22Rv1 (cell line): ENCODE data around the gene EXD3.

ENCODE experiments used
- H3K27ac ChIP-seq: fragments of 450-650 bp; 2 replicates; pipeline ENCODE4 v1.5.1; 2017
- CTCF ChIP-seq: fragments of 450-650 bp; IDR thresholded peaks from 2 replicates; pipeline ENCODE4 v1.5.1; 2017; ENCODE audit warnings: mild to moderate bottlenecking
- ZFX ChIP-seq: fragments of 450-650 bp; IDR thresholded peaks from 2 replicates; pipeline ENCODE4 v1.6.1; 2017; ENCODE audit warnings: antibody characterized with exemption, borderline replicate concordance

EXD3 gene

GRCh38 chr9:137273611-137274320 lies 149.2 kb downstream of the EXD3 start:
- peak overlapping the region; percentile 98 for H3K27ac ChIP-seq
- TF ChIP-seq ZFX (no peak), CTCF (no peak)

GRCh38 chr9:137273095-137273490 lies 149.9 kb downstream of the EXD3 start:
- H3K27ac ChIP-seq, result peak overlapping the region; percentile 98
- no peak for TF ChIP-seq CTCF
- TF ChIP-seq ZFX, result no peak

- TF ChIP-seq ZFX, result no peak
- peak overlapping the region; percentile 98 for H3K27ac ChIP-seq
Observed at GRCh38 chr9:137272241-137273094, 150.5 kb downstream of the EXD3 start.

GRCh38 chr9:137271696-137272076 lies 151.3 kb downstream of the EXD3 start:
- peak overlapping the region; percentile 98 for H3K27ac ChIP-seq
- no peak for TF ChIP-seq CTCF

- peak overlapping the region; percentile 98 for H3K27ac ChIP-seq
- TF ChIP-seq ZFX (no peak), CTCF (no peak)
Observed at GRCh38 chr9:137270929-137271695, 151.8 kb downstream of the EXD3 start.

- no peak for TF ChIP-seq CTCF
- TF ChIP-seq ZFX, result no peak
- peak overlapping the region; percentile 98 for H3K27ac ChIP-seq
Observed at GRCh38 chr9:137269231-137269772, 153.7 kb downstream of the EXD3 start.

- peak overlapping the region; percentile 98 for H3K27ac ChIP-seq
- TF ChIP-seq CTCF (no peak), ZFX (no peak)
Observed at GRCh38 chr9:137268538-137269201, 154.3 kb downstream of the EXD3 start.
